Spinal cord (tissue), 10 donors: Measurements from ENCODE around the gene TRIM3. TPM values are rescaled to one million over a fixed set of nuclear protein-coding genes. Genes with fewer than 3 reads are reported as not detected.
A peak's percentile ranks its signal among the peaks of the same experiment; 100 is the strongest.

ENCODE experiments used
- DNase-seq, 6 donors: peaks; one replicate each; pipeline versions ENCODE4 v3.0.0 to v3.0.0-alpha.2; 2013 to 2015; ENCODE audit warnings: low spot score in 6 of 6, low read depth in 4 of 6
- H3K27ac ChIP-seq: one replicate; pipeline ENCODE4 v1.5.1; 2013; ENCODE audit warnings: low read depth, low read length, control low read depth
- H3K27me3 ChIP-seq: one replicate; pipeline ENCODE4 v1.6.1; 2013; ENCODE audit warnings: low read length; ENCODE audit not compliant: control insufficient read depth, insufficient read depth
- H3K36me3 ChIP-seq: one replicate; pipeline ENCODE4 v1.6.1; 2013; ENCODE audit warnings: low read length; ENCODE audit not compliant: control insufficient read depth, insufficient read depth
- H3K4me1 ChIP-seq: one replicate; pipeline ENCODE4 v1.6.1; 2013; ENCODE audit warnings: low read length; ENCODE audit not compliant: control insufficient read depth, insufficient read depth
- H3K4me3 ChIP-seq: one replicate; pipeline ENCODE4 v1.5.1; 2013; ENCODE audit warnings: low read depth, low read length, control low read depth
- H3K9me3 ChIP-seq: one replicate; pipeline ENCODE4 v1.6.1; 2013; ENCODE audit warnings: low read length; ENCODE audit not compliant: control insufficient read depth, insufficient read depth
- WGBS: methylation state at CpG from one replicate; pipeline ENCODE4 v1.1.5; 2013; ENCODE audit warnings: missing lambda C conversion rate; ENCODE audit not compliant: insufficient coverage; 5-methylcytosine and 5-hydroxymethylcytosine counted together
- polyA plus RNA-seq, 2 donors: library from polyadenylated mRNA; unstranded; fragments of 120-200 nt; gene quantifications; one replicate each; pipeline ENCODE4 v1.2.1, GENCODE V29; 2013; ENCODE audit not compliant: insufficient read length in 2 of 2
- total RNA-seq, 2 donors: library from RNA; depleted of rRNA in 1 of 2; stranded (reverse); fragments of 120-200 nt in 1 of 2; fragments of >200 nt in 1 of 2; gene quantifications; one replicate each; pipeline versions ENCODE4 v1.2.3 to v1.2.4, GENCODE V29; 2013 to 2014
- donor health status: healthy.

The TRIM3 gene
- total and polyA plus RNA-seq, 4 donors, result 28.2 to 67.7 (median 45.1) TPM

DNA sequence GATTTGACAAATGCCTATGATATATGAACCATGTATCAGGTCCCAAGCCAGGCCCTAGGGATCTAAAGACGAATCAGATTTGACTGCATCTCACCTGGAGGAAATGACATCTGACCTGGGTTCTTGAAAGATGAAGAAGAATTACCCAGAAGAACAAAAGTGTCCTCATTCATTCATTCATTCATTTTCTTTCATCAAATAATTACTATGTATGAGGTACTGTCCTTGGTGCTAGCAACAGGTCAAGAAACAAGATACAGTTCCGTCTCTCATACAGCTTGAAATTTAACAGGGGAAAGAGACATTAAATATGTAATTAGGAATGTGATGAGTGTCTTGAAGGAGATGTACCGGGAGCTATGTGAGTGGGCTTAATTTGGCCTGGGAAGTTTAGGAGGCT, 53.1 kb downstream of the TRIM3 start:
- H3K4me3 ChIP-seq, result no peak overlapping the region
- no peaks in the 10 kb centered on the region for H3K9me3 ChIP-seq
- DNase-seq, result no peak
- 100% methylated on average over 1 of the region's 3 CpGs for WGBS
- no peak overlapping the region for H3K27ac ChIP-seq
- peaks cover 10% of the 10 kb centered on the region for H3K4me1 ChIP-seq
- no peaks in the 10 kb centered on the region for H3K36me3 ChIP-seq
- no peaks in the 10 kb centered on the region for H3K27me3 ChIP-seq

DNA sequence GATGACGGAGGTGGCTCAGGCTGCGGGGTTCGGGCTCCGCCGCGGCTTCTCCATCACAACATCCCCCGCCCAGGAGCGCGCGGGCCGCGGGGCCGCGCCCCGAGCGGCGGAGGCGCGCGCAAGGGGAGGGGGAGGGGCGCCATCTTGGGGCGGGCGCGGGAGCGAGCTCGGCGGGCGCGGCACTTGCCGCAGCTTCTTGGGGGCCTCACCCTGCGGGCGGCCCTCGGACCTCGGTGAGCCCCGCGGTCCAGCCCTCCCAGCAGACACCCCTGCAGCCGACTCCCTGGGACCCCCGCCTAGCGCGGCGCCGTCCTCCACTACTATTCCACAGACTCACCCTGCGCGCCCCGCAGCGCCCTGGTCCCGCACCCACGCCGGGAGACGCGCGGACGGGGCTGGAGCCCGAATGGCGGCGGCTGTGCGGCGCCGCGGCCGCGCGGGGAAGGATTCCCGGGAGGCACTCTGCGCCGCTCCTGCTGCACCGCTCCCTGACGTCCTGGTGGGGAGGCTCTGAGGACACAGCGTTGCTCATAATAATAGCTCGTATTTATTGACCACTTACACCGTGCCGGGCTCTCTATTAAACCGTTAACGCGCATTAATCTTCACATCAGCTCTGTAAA, 54.6 kb downstream of the TRIM3 start, which contains the start of gene APBB1:
APBB1 (minus strand) TSS at position 86 of the 623 bp plus-strand sequence. CDS start 7,747 bp downstream, outside the sequence.
- DNase-seq, result peak; percentile 65 to 96 (median 78)
- Histone ChIP-seq H3K36me3 (peaks cover 3% of the 10 kb centered on the region), H3K4me3 (peak within 1 kb of the TSS; percentile 67), H3K4me1 (peaks cover 16% of the 10 kb centered on the region), H3K9me3 (no peaks in the 10 kb centered on the region), H3K27ac (peak within 1 kb of the TSS; percentile 88), H3K27me3 (no peaks in the 10 kb centered on the region)
- WGBS, result 1% methylated on average over 63 of the region's 75 CpGs

DNA sequence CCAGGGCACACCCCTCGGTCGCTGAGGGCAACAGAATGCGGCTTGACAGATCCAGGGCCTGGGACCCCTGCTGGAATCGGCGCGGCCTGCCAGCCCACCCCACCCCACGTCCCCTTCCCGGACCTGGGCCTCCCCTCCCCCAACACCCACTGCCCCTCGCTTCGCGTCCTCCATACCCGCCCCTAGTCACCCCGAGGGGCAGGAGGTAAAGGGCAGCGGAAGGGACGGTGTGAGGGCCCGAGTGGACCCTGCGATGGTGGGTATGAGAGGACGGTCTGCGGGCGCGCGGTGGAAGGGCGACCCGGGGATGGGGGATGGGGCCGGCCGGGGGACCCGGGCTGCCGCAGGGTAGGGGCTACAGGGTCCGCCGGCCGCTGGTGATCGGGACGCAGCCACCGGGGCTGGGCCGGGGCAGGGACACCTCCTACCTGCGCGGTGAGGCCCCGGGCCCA, 55.2 kb downstream of the TRIM3 start:
- Histone ChIP-seq H3K9me3 (no peaks in the 10 kb centered on the region), H3K27me3 (no peaks in the 10 kb centered on the region), H3K36me3 (peaks cover 4% of the 10 kb centered on the region), H3K27ac (peak overlapping the region; percentile 76), H3K4me1 (peaks cover 20% of the 10 kb centered on the region), H3K4me3 (peak overlapping the region; percentile 67)
- DNase-seq, result no peak
- WGBS, result under 1% methylated on average over 32 of the region's 38 CpGs

DNA sequence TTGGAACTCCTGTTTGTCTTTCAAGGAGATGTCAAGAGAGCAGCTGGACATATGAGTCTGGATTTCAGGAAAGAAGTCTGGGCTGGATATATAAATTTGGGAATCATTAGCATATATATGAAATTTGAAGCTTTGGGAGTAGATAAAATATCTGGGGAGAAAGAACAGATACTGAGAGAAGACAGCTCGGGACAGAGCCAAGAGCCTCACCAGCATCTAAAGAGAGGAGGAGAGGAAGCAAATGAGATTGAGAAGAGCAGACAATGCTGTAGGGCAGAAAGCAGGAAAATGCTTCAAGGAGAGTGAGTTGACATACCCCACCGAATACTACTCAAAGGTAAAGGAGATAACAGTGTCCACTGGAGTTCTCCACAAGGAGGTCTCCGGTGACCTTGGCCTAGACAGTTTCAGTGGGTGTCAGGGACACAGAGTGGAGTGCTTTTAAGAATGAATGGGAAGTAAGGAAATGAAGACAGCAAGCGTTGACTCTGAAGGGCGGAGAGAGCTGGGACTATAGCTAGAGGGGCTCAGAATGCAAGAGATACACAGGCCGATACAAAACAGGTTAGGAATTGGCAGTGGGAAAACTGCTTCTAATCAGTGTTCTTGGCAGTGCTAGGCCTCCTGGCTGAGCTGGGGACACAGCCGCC, 55.7 kb downstream of the TRIM3 start:
- peak in 3 of 6 donors; percentile 20 to 53 (median 29) for DNase-seq
- WGBS, result 23% methylated on average over 6 of the region's 7 CpGs
- Histone ChIP-seq H3K4me1 (peaks cover 26% of the 10 kb centered on the region), H3K9me3 (no peaks in the 10 kb centered on the region), H3K27ac (peak overlapping the region; percentile 76), H3K36me3 (peaks cover 10% of the 10 kb centered on the region), H3K4me3 (peak overlapping the region; percentile 67), H3K27me3 (no peaks in the 10 kb centered on the region)

DNA sequence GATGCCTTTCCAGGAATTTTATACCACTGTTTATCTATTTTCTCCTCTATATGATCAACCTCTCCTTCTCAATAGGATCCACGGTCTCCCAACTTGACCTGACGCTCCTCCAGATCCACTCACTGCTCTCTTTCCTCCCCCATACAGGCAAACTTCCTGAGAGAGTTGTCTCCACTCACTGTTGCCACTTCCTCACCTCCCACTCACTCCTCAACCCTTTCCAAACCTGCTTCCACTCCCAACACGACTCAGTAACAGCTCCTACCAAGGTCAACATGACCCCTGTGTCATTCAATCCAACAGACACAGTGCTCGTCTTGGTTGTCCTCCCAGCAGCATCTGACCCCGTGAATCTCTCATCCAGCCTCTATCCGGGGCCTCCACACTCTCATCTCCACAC, 57.9 kb downstream of the TRIM3 start:
- Histone ChIP-seq H3K4me1 (peaks cover 46% of the 10 kb centered on the region), H3K9me3 (no peaks in the 10 kb centered on the region), H3K27me3 (no peaks in the 10 kb centered on the region), H3K27ac (no peak overlapping the region), H3K36me3 (peaks cover 24% of the 10 kb centered on the region), H3K4me3 (no peak overlapping the region)
- DNase-seq, result no peak
- 88% methylated on average over 6 of the region's 6 CpGs for WGBS

DNA sequence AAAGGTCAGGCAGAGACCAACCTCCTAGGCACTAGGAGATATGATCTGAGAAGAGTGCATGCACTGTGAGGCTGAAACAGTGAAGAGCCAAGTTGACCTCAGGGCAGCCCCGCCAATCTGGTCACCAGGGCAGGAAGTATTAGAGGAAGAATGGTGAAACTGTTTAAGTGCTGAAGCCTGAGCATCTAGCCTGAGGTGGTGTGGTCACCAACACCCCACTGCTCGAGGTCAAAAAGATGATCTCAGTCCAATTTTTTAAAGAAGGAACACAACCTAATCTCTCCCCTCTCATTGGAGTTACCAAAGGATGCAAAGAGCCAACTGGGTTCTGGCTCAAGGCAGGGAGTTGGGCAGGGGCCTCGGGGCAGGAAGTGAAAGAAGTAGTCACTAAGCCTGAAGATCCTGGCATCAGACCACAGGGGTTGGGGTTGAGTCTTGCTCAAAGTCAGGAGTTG, 58.8 kb downstream of the TRIM3 start:
- peaks cover 46% of the 10 kb centered on the region for H3K4me1 ChIP-seq
- H3K27ac ChIP-seq, result no peak overlapping the region
- H3K36me3 ChIP-seq, result peaks cover 32% of the 10 kb centered on the region
- no peak for DNase-seq
- no peaks in the 10 kb centered on the region for H3K27me3 ChIP-seq
- H3K4me3 ChIP-seq, result no peak overlapping the region
- H3K9me3 ChIP-seq, result no peaks in the 10 kb centered on the region
- 88% methylated on average over 2 of the region's 3 CpGs for WGBS

DNA sequence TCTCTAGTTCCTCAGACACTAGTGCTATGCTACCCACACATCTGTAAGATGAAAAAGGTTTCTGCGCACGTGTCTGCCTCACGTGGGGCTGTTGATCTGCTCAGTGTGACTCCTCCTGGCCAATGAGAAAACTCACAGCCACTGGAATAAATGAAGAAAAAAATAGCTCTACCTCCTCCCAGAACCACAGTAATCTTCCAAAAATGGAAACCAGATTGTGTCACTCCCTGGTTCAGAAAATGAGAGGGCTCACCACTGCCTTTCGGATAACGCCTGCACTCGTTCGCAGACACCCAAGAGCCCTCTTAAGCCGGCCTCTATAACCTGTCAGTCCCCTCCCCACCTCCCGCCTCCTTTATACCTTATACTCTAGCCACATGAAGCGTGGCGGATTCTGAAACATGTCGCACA, 59.9 kb downstream of the TRIM3 start:
- peaks cover 44% of the 10 kb centered on the region for H3K4me1 ChIP-seq
- DNase-seq, result no peak
- peaks cover 37% of the 10 kb centered on the region for H3K36me3 ChIP-seq
- no peaks in the 10 kb centered on the region for H3K27me3 ChIP-seq
- no peaks in the 10 kb centered on the region for H3K9me3 ChIP-seq
- H3K4me3 ChIP-seq, result no peak overlapping the region
- WGBS, result 90% methylated on average over 12 of the region's 12 CpGs
- H3K27ac ChIP-seq, result no peak overlapping the region

DNA sequence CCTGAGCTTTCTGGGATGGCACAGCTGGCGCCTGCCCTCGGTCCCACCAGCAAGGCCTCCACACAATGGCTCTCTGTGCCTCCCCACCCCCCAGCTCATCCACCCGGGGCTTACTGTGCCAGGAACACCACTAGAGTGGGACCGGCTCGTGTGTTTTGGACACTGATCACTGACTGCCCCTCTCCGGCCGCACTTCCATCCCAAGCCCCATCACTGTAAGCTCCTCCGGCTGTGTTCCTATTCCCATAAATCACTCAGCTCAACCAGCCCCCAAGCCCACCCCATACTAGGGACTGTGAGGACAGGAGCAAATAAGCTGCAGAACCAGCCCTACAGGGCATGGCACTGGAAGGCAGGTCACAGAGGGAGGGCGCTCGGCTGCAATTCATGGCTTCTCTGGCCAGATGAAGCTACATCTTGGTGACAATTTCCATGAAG, 62.1 kb downstream of the TRIM3 start:
- WGBS, result 46% methylated on average over 10 of the region's 10 CpGs
- Histone ChIP-seq H3K27ac (no peak overlapping the region), H3K36me3 (peaks cover 37% of the 10 kb centered on the region), H3K4me3 (no peak overlapping the region), H3K9me3 (no peaks in the 10 kb centered on the region), H3K4me1 (peaks cover 41% of the 10 kb centered on the region), H3K27me3 (no peaks in the 10 kb centered on the region)
- peak in 1 of 6 donors; percentile 28 for DNase-seq

DNA sequence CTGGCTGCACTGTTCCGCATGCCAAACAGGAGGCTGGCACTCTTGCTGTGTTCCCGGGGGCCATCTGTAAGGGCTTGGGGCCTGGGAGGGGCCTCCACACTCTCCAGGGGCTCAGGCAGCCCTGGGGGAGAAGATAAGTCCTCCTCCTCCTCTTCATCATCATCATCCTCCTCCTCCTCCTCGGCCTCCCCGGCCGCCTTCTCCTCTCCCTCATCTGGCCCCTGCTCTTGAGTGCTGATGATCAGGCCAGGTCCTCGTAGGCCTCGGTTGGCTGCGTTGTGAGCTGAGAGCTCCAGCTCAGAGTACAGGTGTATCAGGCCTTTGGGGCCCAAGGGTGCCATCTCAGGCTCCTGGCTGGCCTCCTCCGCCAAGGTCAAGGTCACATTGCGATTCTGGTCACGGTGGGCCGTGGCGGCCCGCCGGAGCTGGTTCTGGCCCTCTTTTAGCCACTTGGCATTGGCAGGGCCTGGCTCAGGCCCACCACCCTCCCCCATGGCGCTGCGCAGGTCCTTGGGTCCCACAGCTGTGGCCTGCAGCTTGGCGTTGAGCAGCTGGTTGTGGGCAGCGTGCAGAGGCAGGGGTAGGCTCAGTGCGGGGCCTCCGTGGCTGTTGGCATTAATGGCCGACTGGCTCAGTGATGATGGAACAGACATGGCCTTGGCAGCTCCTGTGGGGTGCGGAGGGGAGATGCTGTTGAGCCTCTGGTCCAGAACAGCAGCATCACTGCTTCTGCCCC, 62.9 kb downstream of the TRIM3 start:
- Histone ChIP-seq H3K4me3 (no peak overlapping the region), H3K27ac (no peak overlapping the region), H3K4me1 (peaks cover 42% of the 10 kb centered on the region), H3K36me3 (peaks cover 37% of the 10 kb centered on the region), H3K27me3 (no peaks in the 10 kb centered on the region), H3K9me3 (no peaks in the 10 kb centered on the region)
- no peak for DNase-seq
- 93% methylated on average over 23 of the region's 23 CpGs for WGBS
